ENCODE data around the gene CSNK1A1L. TPM values are rescaled to one million over a fixed set of nuclear protein-coding genes. Genes with fewer than 3 reads are reported as not detected.

CSNK1A1L gene
- total and polyA plus RNA-seq, 2 of the 13 experiments (the other 11 are each of a cell fraction or from before 2014, with no cell fraction given) = not detected

GRCh38 chr13:37058910-37059847 is 46.3 kb downstream of the CSNK1A1L start, which contains the start of gene SUPT20H (continued):
- TF ChIP-seq THAP8 (CRISPR knock-in tag; IDR thresholded peaks at IDR 0.05; ENCODE audit: borderline replicate concordance) (no peak), ZNF777 (CRISPR knock-in tag; IDR thresholded peaks at IDR 0.05) (peak; percentile 100), FOSL1 (CRISPR knock-in tag; IDR thresholded peaks at IDR 0.05; ENCODE audit: borderline replicate concordance) (peak; percentile 32; the same call in 1 of the 2 replicates), CREB1 (IDR thresholded peaks at IDR 0.05) (no peak), CREB1 (CRISPR knock-in tag; IDR thresholded peaks at IDR 0.05) (no peak), RORA (CRISPR knock-in tag; IDR thresholded peaks at IDR 0.05) (no peak), GABPA (IDR thresholded peaks at IDR 0.05; ENCODE audit: low read depth, low read length) (peak; percentile 84), GABPA (CRISPR knock-in tag; IDR thresholded peaks at IDR 0.05; ENCODE audit: low read depth) (peak; percentile 85), ZNF30 (CRISPR knock-in tag; IDR thresholded peaks at IDR 0.05) (no peak), KDM5B (CRISPR knock-in tag; IDR thresholded peaks at IDR 0.05; ENCODE audit: borderline replicate concordance) (peak; percentile 86; the same call in 1 of the 2 replicates), TBX3 (IDR thresholded peaks at IDR 0.05; ENCODE audit: borderline replicate concordance) (no peak), ZHX1 (CRISPR knock-in tag; IDR thresholded peaks at IDR 0.05; ENCODE audit: low read depth) (no peak), ZNF615 (CRISPR knock-in tag; IDR thresholded peaks at IDR 0.05; ENCODE audit: borderline replicate concordance) (no peak), MIER2 (CRISPR knock-in tag; IDR thresholded peaks at IDR 0.05) (no peak), PATZ1 (CRISPR knock-in tag; IDR thresholded peaks at IDR 0.05) (peak; percentile 25; the same call in 1 of the 2 replicates), NCOA1 (CRISPR knock-in tag; IDR thresholded peaks at IDR 0.05) (no peak), DDIT3 (CRISPR knock-in tag; IDR thresholded peaks at IDR 0.05) (no peak), ZNF33A (CRISPR knock-in tag; IDR thresholded peaks at IDR 0.05; ENCODE audit: borderline replicate concordance) (no peak), ZNF550 (CRISPR knock-in tag; IDR thresholded peaks at IDR 0.05; ENCODE audit: borderline replicate concordance) (no peak), ZNF225 (CRISPR knock-in tag; IDR thresholded peaks at IDR 0.05) (peak; percentile 66; the same call in 1 of the 2 replicates), ZNF850 (CRISPR knock-in tag; conservative IDR thresholded peaks at IDR 0.05) (no peak), ZNF562 (CRISPR knock-in tag; IDR thresholded peaks at IDR 0.05; ENCODE audit: borderline replicate concordance) (no peak), GPBP1L1 (CRISPR knock-in tag; IDR thresholded peaks at IDR 0.05) (no peak)
